IMR-90 (cell line): Measurements from ENCODE around the gene SARS1. TPM values are rescaled to one million over a fixed set of nuclear protein-coding genes. Genes with fewer than 3 reads are reported as not detected.

ENCODE experiments used
- ATAC-seq: fragments of 200-7000 bp; cut with Tn5 transposase; 2 replicates; pipeline ENCODE4 v1.9.1; 2020; ENCODE audit warnings: low read depth, mild to moderate bottlenecking, moderate library complexity
- BruUV-seq: library from RNA; stranded (reverse); fragments of 400-500 nt; replicated peaks from 2 replicates; lab custom pipeline; 2021; lab: Mats Ljungman, UMichigan
- CTCF ChIA-PET: fragments of 300-600 bp; formaldehyde crosslinking; extraction: SDS; loops from one replicate; lab custom pipeline; 2021; ENCODE audit warnings: antibody characterized with exemption; lab: Yijun Ruan, JAX
- POLR2A ChIA-PET: fragments of 300-600 bp; sonication (Branson Sonifier 250); formaldehyde crosslinking; loops from one replicate; lab custom pipeline; 2022; ENCODE audit warnings: antibody characterized with exemption; ENCODE audit not compliant: unreplicated experiment; lab: Charles Lee
- DNase-seq: peaks from one replicate; pipeline ENCODE4 v3.0.0; 2013
- H2AFZ ChIP-seq: replicated peaks from 2 replicates; pipeline ENCODE3; 2013; ENCODE audit warnings: low read length, mild to moderate bottlenecking; ENCODE audit not compliant: poor library complexity
- H2AK5ac ChIP-seq: 2 replicates; pipeline ENCODE4 v1.6.1; 2013; ENCODE audit warnings: low read depth, low read length, inconsistent platforms
- H2AK9ac ChIP-seq: replicated peaks from 2 replicates; pipeline ENCODE3; 2013; ENCODE audit warnings: mild to moderate bottlenecking, low read depth, low read length, moderate library complexity; ENCODE audit not compliant: poor library complexity
- H2BK120ac ChIP-seq: 2 replicates; pipeline ENCODE4 v1.6.1; 2013; ENCODE audit warnings: low read depth, low read length, inconsistent platforms
- H2BK15ac ChIP-seq: 3 replicates; pipeline ENCODE4 v1.6.1; 2013; ENCODE audit warnings: low read depth, low read length, inconsistent platforms
- H2BK20ac ChIP-seq: 2 replicates; pipeline ENCODE4 v1.6.1; 2013; ENCODE audit warnings: low read depth, mild to moderate bottlenecking, inconsistent platforms, low read length, moderate library complexity
- H2BK5ac ChIP-seq: 2 replicates; pipeline ENCODE4 v1.6.1; 2013; ENCODE audit warnings: mild to moderate bottlenecking, low read depth, low read length, inconsistent platforms; ENCODE audit not compliant: poor library complexity, severe bottlenecking
- H3K14ac ChIP-seq: replicated peaks from 2 replicates; pipeline ENCODE4 v1.6.1; 2013; ENCODE audit warnings: low read depth, low read length, inconsistent platforms
- H3K18ac ChIP-seq: 2 replicates; pipeline ENCODE4 v1.6.1; 2013; ENCODE audit warnings: low read depth, low read length, control low read depth
- H3K23ac ChIP-seq: 2 replicates; pipeline ENCODE4 v1.6.1; 2013; ENCODE audit warnings: low read depth, low read length, inconsistent platforms
- H3K27ac ChIP-seq: 2 replicates; pipeline ENCODE4 v1.5.1; 2013; ENCODE audit warnings: mild to moderate bottlenecking, control low read depth, low read length; ENCODE audit not compliant: insufficient read depth
- H3K27me3 ChIP-seq: 2 replicates; pipeline ENCODE4 v1.6.1; 2013; ENCODE audit warnings: low read length; ENCODE audit not compliant: control insufficient read depth, insufficient read depth
- H3K36me3 ChIP-seq: 2 replicates; pipeline ENCODE4 v1.6.1; 2013; ENCODE audit warnings: low read length, mixed read lengths; ENCODE audit not compliant: control insufficient read depth, insufficient read depth
- H3K4ac ChIP-seq: 2 replicates; pipeline ENCODE4 v1.6.1; 2013; ENCODE audit warnings: low read depth, low read length, inconsistent platforms
- H3K4me1 ChIP-seq: 2 replicates; pipeline ENCODE4 v1.6.1; 2013; ENCODE audit warnings: low read length, mixed read lengths; ENCODE audit not compliant: control insufficient read depth, insufficient read depth
- H3K4me2 ChIP-seq: 2 replicates; pipeline ENCODE4 v1.6.1; 2013; ENCODE audit warnings: low read depth, mild to moderate bottlenecking, control low read depth, low read length, moderate library complexity
- H3K4me3 ChIP-seq: 2 replicates; pipeline ENCODE4 v1.5.1; 2013; ENCODE audit warnings: low read depth, mild to moderate bottlenecking, control low read depth, low read length, moderate library complexity; ENCODE audit not compliant: insufficient read depth
- H3K56ac ChIP-seq: 2 replicates; pipeline ENCODE4 v1.6.1; 2013; ENCODE audit warnings: low read length, inconsistent platforms; ENCODE audit not compliant: insufficient read depth; ENCODE audit errors: extremely low read depth
- H3K79me1 ChIP-seq, 2 experiments: 2 replicates each; pipeline ENCODE4 v1.6.1; 2013; ENCODE audit warnings: low read length in 2 of 2, inconsistent platforms in 1 of 2, low read depth in 1 of 2
- H3K9ac ChIP-seq: 2 replicates; pipeline ENCODE4 v1.6.1; 2013; ENCODE audit warnings: low read depth, low read length, control low read depth
- H3K9me1 ChIP-seq: 2 replicates; pipeline ENCODE4 v1.6.1; 2013; ENCODE audit warnings: low read length, inconsistent platforms; ENCODE audit not compliant: insufficient read depth
- H3K9me3 ChIP-seq: 2 replicates; pipeline ENCODE4 v1.6.1; 2013; ENCODE audit warnings: low read length; ENCODE audit not compliant: control insufficient read depth, insufficient read depth
- H4K20me1 ChIP-seq: 2 replicates; pipeline ENCODE4 v1.6.1; 2013; ENCODE audit warnings: low read length, inconsistent platforms; ENCODE audit not compliant: insufficient read depth
- H4K5ac ChIP-seq: 2 replicates; pipeline ENCODE4 v1.6.1; 2013; ENCODE audit warnings: mild to moderate bottlenecking, low read depth, low read length, control low read depth
- H4K8ac ChIP-seq, 2 experiments: 2 replicates each; pipeline ENCODE4 v1.6.1; 2013; ENCODE audit warnings: low read depth in 2 of 2, low read length in 2 of 2, control low read depth in 1 of 2, inconsistent platforms in 1 of 2
- H4K91ac ChIP-seq: 2 replicates; pipeline ENCODE4 v1.6.1; 2013; ENCODE audit warnings: low read depth, low read length, inconsistent platforms; ENCODE audit not compliant: insufficient read depth
- BHLHE40 ChIP-seq: fragments of 150-350 bp; IDR thresholded peaks from 2 replicates; pipeline ENCODE4 v1.6.1; 2016; ENCODE audit warnings: mild to moderate bottlenecking, low read depth, low read length
- CEBPB ChIP-seq: IDR thresholded peaks from 2 replicates; pipeline ENCODE4 v1.6.1; 2012; ENCODE audit warnings: low read depth, low read length, improper control_type of control experiment
- CHD1 ChIP-seq: IDR thresholded peaks from 2 replicates; pipeline ENCODE4 v1.6.1; 2012; ENCODE audit warnings: low read depth, low read length, improper control_type of control experiment
- FOS ChIP-seq: fragments of 150-350 bp; IDR thresholded peaks from 2 replicates; pipeline ENCODE4 v1.6.1; 2016; ENCODE audit warnings: low read depth, low read length
- MAFK ChIP-seq: IDR thresholded peaks from 2 replicates; pipeline ENCODE4 v1.6.1; 2012; ENCODE audit warnings: low read depth, low read length, improper control_type of control experiment
- MAZ ChIP-seq: IDR thresholded peaks from 2 replicates; pipeline ENCODE4 v1.6.1; 2012; ENCODE audit warnings: low read depth, mild to moderate bottlenecking, low read length, improper control_type of control experiment, moderate library complexity, borderline replicate concordance
- MXI1 ChIP-seq: IDR thresholded peaks from 2 replicates; pipeline ENCODE4 v1.6.1; 2012; ENCODE audit warnings: low read depth, mild to moderate bottlenecking, low read length, moderate library complexity, borderline replicate concordance
- NFE2L2 ChIP-seq: fragments of 150-350 bp; IDR thresholded peaks from 2 replicates; pipeline ENCODE4 v1.6.1; 2016; ENCODE audit warnings: low read depth, mild to moderate bottlenecking, low read length
- POLR2A ChIP-seq: IDR thresholded peaks from 2 replicates; pipeline ENCODE4 v1.6.1; 2012; ENCODE audit warnings: mild to moderate bottlenecking, low read depth, low read length
- RAD21 ChIP-seq: IDR thresholded peaks from 2 replicates; pipeline ENCODE4 v1.6.1; 2012; ENCODE audit warnings: low read length, improper control_type of control experiment
- RCOR1 ChIP-seq: IDR thresholded peaks from 2 replicates; pipeline ENCODE4 v1.6.1; 2012; ENCODE audit warnings: mild to moderate bottlenecking, low read length, improper control_type of control experiment; ENCODE audit not compliant: insufficient replicate concordance
- RFX5 ChIP-seq: IDR thresholded peaks from 2 replicates; pipeline ENCODE4 v1.8.0; 2012; ENCODE audit warnings: low read depth, mild to moderate bottlenecking, low read length, moderate library complexity
- SMC3 ChIP-seq: fragments of 150-350 bp; IDR thresholded peaks from 2 replicates; pipeline ENCODE4 v1.6.1; 2016; ENCODE audit warnings: low read depth, mild to moderate bottlenecking, antibody characterized with exemption, low read length, moderate library complexity
- WGBS, 2 experiments: methylation state at CpG; one replicate each; pipeline versions ENCODE4 v1.1.5 to v1.1.7; 2013; ENCODE audit warnings: missing lambda C conversion rate in 2 of 2; ENCODE audit not compliant: insufficient read length in 1 of 2; ENCODE audit errors: extremely low coverage in 2 of 2; 5-methylcytosine and 5-hydroxymethylcytosine counted together
- dilution Hi-C: fragments of 300-500 bp; cut with HindIII; formaldehyde crosslinking; loops from one replicate; pipeline ENCODE4 v1.14.3; 2018; ENCODE audit warnings: low sequenced_read_pairs; ENCODE audit not compliant: unreplicated experiment
- in situ Hi-C: fragments of 300-500 bp; cut with MboI; formaldehyde crosslinking; loops from 3 replicates; pipeline ENCODE4 v1.14.3; 2019; ENCODE audit warnings: low sequenced_read_pairs, inconsistent platforms, mixed read lengths
- intact Hi-C: fragments of 100-400 bp; cut with micrococcal nuclease; formaldehyde crosslinking; loops from 2 replicates; pipeline ENCODE4 v1.10.0; 2022
- polyA plus RNA-seq, 3 experiments: library from polyadenylated mRNA; depleted of rRNA; stranded (reverse); fragments of >200 nt; gene quantifications; 2 replicates each; pipeline ENCODE4 v1.2.3, GENCODE V29; 2012; ENCODE audit warnings: low replicate concordance in 1 of 3
- total RNA-seq: library from RNA; depleted of rRNA; stranded (reverse); fragments of >200 nt; gene quantifications from 2 replicates; pipeline ENCODE4 v1.2.3, GENCODE V29; 2012
- TF ChIP-seq, protein P1 (sequence below): fragments of 150-350 bp; IDR thresholded peaks from 2 replicates; pipeline ENCODE4 v1.6.1; 2017; ENCODE audit warnings: mild to moderate bottlenecking, antibody characterized with exemption, low read length, low read depth
- TF ChIP-seq, protein P2 (sequence below): fragments of 150-350 bp; IDR thresholded peaks from 2 replicates; pipeline ENCODE4 v1.6.1; 2016; ENCODE audit warnings: low read depth, mild to moderate bottlenecking, low read length, moderate library complexity, borderline replicate concordance
- TF ChIP-seq, protein P3 (sequence below): conservative IDR thresholded peaks from 2 replicates; pipeline ENCODE4 v1.5.1; 2012; ENCODE audit warnings: mild to moderate bottlenecking, low read depth, low read length, improper control_type of control experiment

Gene SARS1
- total and polyA plus RNA-seq, 2 of the 4 experiments (the other 2 are of a cell fraction): 231 to 348 TPM

DNA sequence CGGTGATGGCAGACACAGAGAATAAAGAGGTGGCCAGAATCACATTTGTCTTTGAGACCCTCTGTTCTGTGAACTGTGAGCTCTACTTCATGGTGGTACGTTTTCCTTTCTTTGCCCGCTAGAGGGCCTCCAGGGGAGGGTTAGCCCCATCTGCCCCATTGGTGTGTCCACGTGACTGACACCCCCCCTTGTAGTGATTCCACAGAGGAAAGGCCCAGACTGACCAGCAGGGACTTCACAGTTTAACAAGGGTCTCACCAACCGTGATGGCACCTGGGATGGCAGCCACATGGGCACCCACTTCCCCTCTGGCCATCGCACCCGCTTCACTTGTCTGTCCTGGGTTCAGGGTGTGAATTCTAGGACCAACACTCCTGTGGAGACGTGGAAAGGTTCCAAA is 22.3 kb upstream of the SARS1 start:
- no peak overlapping the region for H3K4me2 ChIP-seq
- ATAC-seq (no peak), DNase-seq (no peak)
- TF ChIP-seq POLR2A: no peak
- no peak for TF ChIP-seq CHD1
- TF ChIP-seq NFE2L2: no peak
- TF ChIP-seq, protein P1, sequence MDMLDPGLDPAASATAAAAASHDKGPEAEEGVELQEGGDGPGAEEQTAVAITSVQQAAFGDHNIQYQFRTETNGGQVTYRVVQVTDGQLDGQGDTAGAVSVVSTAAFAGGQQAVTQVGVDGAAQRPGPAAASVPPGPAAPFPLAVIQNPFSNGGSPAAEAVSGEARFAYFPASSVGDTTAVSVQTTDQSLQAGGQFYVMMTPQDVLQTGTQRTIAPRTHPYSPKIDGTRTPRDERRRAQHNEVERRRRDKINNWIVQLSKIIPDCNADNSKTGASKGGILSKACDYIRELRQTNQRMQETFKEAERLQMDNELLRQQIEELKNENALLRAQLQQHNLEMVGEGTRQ: no peak
- TF ChIP-seq RAD21: no peak
- no peak for TF ChIP-seq BHLHE40
- no peak for TF ChIP-seq CEBPB
- TF ChIP-seq MAFK: no peak
- TF ChIP-seq SMC3: no peak
- no peak for TF ChIP-seq RFX5
- TF ChIP-seq FOS: no peak
- no peak for TF ChIP-seq MAZ
- TF ChIP-seq, protein P2, sequence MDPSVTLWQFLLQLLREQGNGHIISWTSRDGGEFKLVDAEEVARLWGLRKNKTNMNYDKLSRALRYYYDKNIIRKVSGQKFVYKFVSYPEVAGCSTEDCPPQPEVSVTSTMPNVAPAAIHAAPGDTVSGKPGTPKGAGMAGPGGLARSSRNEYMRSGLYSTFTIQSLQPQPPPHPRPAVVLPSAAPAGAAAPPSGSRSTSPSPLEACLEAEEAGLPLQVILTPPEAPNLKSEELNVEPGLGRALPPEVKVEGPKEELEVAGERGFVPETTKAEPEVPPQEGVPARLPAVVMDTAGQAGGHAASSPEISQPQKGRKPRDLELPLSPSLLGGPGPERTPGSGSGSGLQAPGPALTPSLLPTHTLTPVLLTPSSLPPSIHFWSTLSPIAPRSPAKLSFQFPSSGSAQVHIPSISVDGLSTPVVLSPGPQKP: no peak
- TF ChIP-seq, protein P3, sequence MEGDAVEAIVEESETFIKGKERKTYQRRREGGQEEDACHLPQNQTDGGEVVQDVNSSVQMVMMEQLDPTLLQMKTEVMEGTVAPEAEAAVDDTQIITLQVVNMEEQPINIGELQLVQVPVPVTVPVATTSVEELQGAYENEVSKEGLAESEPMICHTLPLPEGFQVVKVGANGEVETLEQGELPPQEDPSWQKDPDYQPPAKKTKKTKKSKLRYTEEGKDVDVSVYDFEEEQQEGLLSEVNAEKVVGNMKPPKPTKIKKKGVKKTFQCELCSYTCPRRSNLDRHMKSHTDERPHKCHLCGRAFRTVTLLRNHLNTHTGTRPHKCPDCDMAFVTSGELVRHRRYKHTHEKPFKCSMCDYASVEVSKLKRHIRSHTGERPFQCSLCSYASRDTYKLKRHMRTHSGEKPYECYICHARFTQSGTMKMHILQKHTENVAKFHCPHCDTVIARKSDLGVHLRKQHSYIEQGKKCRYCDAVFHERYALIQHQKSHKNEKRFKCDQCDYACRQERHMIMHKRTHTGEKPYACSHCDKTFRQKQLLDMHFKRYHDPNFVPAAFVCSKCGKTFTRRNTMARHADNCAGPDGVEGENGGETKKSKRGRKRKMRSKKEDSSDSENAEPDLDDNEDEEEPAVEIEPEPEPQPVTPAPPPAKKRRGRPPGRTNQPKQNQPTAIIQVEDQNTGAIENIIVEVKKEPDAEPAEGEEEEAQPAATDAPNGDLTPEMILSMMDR: no peak; the same call in 1 of the 2 replicates
- TF ChIP-seq MXI1: no peak
- TF ChIP-seq RCOR1: no peak
- no peak overlapping the region for H2BK5ac ChIP-seq
- H2AK9ac ChIP-seq: peak overlapping the region; percentile 42
- H2BK120ac ChIP-seq: peak overlapping the region; percentile 9
- peak overlapping the region; percentile 62 for H2BK15ac ChIP-seq
- H2AFZ ChIP-seq: peak overlapping the region; percentile 59
- H3K4ac ChIP-seq: peak overlapping the region; percentile 62
- dilution Hi-C loops: no loop called here
- no peaks in the 10 kb centered on the region for H3K9me3 ChIP-seq
- H3K56ac ChIP-seq: no peak overlapping the region
- H3K18ac ChIP-seq: no peak overlapping the region; the same call in 1 of the 2 replicates
- peaks cover 20% of the 10 kb centered on the region for H3K9me1 ChIP-seq
- H4K8ac ChIP-seq: peak overlapping the region in 1 of 2 experiments; percentile 67; a peak in 1 of 4 replicates
- BruUV-seq: no TSS peak
- H4K91ac ChIP-seq: peak overlapping the region; percentile 66
- H3K14ac ChIP-seq: 0 out of 2 replicates have a peak overlapping the region, but pooled peaks have one; percentile 34
- no peak overlapping the region for H3K9ac ChIP-seq
- ChIA-PET POLR2A (no interaction called here), CTCF (interaction anchor here (1.4 to 1.6 kb wide), 2 partner anchors 10 kb away, joined by 3 read pairs; no protein-coding TSS in a partner anchor)
- no peak overlapping the region for H3K27ac ChIP-seq
- 81% methylated on average over 4 of the region's 8 CpGs; no CpG with 5 or more reads in 1 of the 2 experiments for WGBS, 2 experiments
- no peak overlapping the region; the same call in 1 of the 2 replicates for H4K5ac ChIP-seq
- in situ Hi-C loops: no loop called here
- no peaks in the 10 kb centered on the region for H3K79me1 ChIP-seq
- H4K20me1 ChIP-seq: no peaks in the 10 kb centered on the region
- intact Hi-C loops: loop anchor here (5.0 kb wide), 1 partner anchor 89 kb away; no protein-coding TSS in a partner anchor
- no peaks in the 10 kb centered on the region for H3K36me3 ChIP-seq
- H2BK20ac ChIP-seq: peak overlapping the region; percentile 64; the same call in 1 of the 2 replicates
- peaks cover 15% of the 10 kb centered on the region; the same call in 1 of the 2 replicates for H3K4me1 ChIP-seq
- H3K27me3 ChIP-seq: no peaks in the 10 kb centered on the region
- peak overlapping the region; percentile 54; the same call in 1 of the 2 replicates for H3K23ac ChIP-seq
- no peak overlapping the region for H3K4me3 ChIP-seq
- peak overlapping the region; percentile 66 for H2AK5ac ChIP-seq
